ENCODE data around the gene ZDHHC11.

DNA sequence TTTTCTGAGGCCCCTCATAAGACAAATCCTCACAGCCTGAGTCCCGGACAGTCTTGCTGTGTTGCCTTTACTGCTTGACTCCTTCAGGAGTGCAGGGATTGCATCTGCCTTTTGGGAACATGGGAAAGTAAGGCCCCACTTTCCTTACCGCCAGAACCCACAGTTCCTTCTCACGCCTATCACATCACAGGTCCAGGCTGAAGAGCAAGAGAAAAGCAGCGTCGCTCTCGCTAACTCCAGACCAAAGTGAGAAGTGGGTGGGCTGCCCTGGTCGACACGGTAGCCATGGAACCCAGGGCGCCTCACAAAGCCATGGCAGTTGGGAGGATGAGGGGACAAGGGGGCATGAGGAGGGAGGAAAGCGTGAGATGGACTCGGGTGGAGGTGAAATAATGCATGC is 7.9 kb upstream of the ZDHHC11 start:
- TF ChIP-seq, protein P1, sequence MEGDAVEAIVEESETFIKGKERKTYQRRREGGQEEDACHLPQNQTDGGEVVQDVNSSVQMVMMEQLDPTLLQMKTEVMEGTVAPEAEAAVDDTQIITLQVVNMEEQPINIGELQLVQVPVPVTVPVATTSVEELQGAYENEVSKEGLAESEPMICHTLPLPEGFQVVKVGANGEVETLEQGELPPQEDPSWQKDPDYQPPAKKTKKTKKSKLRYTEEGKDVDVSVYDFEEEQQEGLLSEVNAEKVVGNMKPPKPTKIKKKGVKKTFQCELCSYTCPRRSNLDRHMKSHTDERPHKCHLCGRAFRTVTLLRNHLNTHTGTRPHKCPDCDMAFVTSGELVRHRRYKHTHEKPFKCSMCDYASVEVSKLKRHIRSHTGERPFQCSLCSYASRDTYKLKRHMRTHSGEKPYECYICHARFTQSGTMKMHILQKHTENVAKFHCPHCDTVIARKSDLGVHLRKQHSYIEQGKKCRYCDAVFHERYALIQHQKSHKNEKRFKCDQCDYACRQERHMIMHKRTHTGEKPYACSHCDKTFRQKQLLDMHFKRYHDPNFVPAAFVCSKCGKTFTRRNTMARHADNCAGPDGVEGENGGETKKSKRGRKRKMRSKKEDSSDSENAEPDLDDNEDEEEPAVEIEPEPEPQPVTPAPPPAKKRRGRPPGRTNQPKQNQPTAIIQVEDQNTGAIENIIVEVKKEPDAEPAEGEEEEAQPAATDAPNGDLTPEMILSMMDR (IDR thresholded peaks at IDR 0.05), result no peak
- TF ChIP-seq POLR2A (IDR thresholded peaks at IDR 0.05; ENCODE audit: low read depth) (no peak), POLR2AphosphoS5 (IDR thresholded peaks at IDR 0.05) (no peak)

Data from esophagus muscularis mucosa (tissue), 3 donors.